NCI-H1092 (cell line): ENCODE measurements around the gene ZNF70.

Source experiments
- DNase-seq: peaks from one replicate; lab custom pipeline; 2025; lab: John Stamatoyannopoulos, UW

ZNF70 gene

DNA sequence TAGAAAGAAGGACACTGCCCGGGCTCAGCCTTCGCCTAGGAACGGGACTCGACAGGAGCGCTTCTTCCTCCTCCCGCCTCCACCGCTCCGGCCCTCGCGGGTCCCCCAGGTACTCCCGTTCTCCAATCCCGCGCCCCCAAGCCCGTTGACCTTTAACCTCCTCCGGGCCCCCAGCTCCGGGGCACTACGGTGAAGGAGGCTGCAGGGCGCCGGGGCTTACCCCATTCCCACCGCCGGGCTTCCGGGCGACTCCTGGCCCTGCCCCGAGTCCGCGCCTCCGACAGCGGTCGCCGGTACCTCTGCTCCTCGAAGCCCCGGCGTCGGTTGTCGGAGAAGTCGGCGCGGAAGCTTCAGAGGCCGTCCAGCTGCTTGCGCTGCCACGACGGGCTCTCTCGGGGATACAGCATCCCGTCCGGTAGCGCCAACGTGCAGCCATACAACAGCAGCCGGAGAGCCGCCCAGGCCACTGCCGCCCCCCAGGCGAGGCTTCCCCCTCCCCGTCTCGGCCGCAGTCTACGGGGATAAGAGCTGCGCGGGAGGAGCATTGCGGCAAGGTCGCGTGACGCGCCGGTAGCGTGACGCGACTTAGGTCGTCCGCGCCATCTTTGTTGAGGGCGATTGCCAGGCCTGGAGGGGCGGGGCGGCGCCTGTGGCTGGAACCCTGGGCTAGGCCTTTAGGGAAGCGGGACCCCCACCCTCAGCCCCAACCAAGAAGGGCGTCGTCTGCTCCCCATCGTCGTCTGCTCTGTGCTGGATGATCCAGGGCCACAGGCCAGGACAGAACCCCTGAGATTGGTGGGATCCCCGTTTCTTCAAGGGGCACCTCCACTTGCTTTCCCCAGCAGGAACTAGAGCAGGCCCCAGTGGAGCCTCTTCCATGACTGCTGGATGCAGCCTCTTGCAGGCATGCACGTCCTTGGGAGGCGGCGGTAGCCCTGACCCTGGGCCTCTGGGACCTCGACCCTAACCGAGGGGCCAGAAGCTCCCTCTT lies 33.8 kb downstream of the ZNF70 start:
- DNase-seq: peak; percentile 87

DNA sequence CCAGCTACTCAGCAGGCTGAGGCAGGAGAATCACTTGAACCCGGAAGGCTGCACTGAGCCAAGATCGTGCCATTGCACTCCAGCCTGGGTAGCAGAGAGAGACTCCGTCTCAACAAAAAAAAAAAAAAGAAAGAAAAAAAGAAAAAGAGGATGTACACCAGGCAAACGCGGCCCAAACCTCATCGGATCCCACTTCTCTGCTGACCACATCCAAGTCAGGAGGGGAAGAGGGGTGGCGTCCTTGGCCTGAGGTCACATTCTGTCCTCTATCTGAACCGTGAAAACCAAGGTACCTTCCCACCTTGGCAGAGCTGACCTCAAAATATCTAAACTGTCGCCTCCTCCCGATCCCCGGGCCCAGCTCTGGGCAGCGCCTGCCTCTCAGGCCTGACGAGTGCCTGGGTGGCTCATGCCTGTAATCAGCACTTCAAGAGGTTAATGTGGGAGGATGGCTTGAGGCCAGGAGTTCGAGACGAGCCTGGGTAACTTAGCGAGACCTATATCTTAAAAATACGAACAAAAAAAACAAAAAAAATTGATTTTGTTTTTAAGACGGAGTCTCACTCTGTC lies 35.0 kb downstream of the ZNF70 start:
- no peak for DNase-seq

DNA sequence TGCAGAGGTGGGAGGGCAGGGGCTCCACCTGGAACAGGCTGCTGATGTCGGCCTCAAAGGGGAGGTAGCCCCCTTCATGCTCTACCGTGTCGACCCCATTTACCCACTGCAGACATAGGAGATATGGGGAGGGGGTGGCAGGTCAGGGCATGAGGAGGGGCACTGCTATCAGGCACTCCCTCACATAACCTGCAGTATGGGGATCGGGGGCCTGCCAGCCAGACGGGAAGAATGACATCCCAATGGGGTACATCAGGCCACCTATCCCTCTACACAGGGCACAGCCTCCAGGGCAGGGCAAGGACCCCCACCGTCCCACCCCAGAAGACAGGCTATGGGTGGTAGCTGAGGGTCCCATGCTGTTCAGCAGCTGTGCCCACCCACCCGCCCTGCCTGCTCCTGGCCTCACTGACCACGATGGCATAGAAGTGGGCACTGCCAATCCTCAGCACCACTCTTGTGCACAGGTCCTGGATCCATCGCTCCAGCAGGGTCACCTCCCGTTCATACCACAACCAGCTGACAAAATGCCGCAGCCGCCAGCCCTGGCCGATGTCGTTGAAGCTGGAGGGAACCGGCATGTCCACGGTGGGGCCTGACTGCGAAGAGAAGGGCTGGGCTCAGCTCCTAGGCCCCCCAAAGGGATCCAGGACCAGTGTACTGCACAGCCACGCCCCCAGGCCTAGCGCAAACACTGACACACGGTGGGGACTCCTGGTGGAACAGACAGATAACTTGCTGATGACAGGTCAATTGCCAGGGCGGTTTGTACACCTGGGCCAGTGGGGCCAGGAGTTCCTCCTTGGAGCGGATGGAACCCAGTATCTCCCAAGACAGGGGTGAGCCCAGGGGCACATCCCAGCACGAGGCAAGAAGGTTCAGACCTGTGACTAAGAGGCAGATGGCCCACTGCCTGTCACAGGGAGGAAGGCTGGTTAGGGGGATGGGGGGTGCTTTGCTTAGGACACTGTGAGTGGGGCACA lies 36.0 kb downstream of the ZNF70 start:
- DNase-seq: no peak

DNA sequence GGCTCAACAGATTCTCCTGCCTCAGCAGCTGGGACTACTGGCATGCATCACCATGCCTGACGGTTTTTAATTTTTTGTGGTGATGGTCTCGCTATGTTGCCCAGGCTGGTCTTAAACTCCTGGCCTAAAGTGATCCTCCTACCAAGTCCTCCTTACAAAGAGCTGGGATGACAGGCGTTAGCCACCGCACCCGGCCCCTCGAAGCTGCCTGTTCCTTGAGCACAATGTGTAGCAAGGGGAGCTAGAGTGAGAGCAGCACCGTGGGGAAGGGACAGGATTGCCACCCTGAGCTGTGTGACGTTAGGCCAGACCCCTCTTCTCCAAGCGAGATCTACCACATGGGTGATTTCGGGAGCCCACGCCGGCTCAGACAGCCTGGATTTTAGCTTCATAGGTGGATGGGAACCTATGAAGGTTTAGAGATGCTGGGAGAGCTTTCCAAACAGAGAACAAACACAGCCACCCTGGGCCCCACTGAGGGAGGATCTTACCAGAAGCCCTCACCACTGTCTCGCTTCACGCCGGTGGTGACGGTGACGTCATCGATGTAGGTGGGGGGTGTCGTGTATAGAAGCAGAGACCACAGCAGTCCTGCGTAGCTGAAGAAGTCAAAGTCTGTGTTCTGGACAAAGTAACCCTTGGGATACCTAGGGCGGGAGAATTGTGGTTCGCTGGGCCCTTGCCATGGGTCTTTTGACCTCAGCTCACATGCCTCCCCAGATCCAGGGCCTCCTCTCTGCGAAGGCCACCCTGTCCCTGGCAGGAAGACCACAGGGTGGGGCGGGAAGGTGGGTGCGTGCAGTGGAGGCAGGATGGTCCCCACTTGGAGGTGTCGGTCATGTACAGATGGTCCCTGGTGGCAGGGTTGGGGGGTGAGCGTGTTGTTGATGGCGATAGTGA lies 37.0 kb downstream of the ZNF70 start:
- DNase-seq: no peak

DNA sequence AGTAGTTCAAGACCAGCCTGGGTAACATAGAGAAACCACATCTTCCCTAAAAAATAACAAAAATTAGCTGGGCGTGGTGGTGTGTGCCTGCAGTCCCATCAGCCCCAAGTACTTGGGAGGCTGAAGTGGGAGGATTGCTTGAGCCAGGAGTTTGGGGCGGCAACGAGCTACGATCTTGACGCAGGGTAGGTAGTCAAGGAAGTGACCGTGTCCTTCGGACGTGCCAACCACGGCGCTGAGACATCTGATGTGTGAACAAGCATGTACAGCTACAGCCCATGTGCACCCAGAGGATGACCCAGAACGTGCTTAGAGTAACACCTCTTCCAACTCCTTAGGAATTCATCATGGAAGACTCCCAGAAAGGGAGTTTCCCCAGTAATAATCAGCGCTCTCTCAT lies 38.7 kb downstream of the ZNF70 start:
- DNase-seq: no peak

DNA sequence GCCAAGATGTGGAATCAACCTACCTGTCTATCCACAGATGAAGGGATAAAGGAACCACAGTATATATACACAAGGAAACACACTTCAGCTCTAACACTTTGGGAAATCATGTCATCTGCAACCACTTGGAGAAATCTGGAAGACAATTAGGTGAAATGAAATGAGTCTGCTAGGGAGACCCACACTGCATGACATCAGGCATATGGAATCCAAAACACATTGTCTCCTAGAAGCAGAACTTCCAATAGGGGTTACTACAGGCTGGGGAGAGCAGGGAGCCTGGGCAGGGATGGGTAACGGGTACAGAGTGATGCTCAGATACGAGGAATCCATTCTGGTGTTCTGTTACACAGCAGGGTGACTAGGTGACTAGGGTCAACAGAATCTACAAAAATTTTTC lies 41.8 kb downstream of the ZNF70 start:
- no peak for DNase-seq

DNA sequence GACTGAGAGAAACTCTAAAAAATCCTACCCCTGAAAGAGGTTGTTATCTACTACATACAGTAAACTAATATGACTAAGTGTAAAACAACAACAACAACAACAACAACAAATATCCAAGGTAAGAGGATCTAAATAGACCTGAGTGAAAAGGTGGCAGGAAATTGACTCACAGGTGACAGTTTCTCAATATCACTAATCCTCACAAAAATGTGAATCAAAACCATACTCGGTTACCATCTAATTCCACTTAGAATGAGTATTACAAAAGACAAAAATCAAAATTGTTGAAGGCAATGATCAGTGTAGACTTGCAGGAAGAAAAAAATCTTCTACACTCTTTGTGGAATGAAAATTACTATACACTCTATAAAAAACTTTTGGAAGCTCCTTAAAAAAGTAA lies 42.6 kb downstream of the ZNF70 start:
- DNase-seq: no peak

DNA sequence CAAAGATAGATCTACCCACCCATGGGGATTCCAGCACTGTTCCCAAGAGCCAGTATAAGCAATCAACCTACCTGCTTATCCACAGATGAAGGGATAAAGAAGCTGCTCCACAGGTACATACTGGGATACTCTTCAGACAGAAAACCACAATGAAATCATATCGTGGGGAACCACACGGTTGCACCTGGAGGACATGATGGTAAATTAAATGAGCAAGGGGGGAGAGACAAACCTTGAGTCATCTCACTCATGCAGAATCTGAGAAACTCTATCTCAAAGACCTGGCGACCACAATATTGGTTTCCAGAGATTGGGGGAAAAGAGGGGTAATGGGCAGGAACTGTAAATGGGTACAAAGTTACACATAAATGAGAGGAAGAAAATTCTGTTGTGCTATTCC lies 45.6 kb downstream of the ZNF70 start:
- no peak for DNase-seq

DNA sequence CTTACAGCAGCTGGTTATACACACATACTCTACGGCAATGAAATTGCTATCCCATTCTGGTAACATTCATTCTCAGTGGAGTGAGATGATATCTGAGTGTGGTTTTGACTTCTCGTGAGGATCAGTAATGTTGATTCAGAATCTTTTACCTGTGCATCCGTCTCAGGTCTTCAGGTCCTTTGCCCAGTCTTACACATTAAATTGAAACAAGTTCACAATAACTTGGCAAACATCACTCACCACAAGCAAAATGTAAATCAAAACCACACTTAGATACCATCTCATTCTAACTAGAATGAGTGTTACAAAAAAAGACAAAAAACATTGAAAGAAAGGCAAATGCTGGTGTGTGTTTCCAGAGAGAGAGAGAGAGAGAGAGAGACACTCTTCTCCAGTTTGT lies 46.1 kb downstream of the ZNF70 start:
- DNase-seq: no peak

DNA sequence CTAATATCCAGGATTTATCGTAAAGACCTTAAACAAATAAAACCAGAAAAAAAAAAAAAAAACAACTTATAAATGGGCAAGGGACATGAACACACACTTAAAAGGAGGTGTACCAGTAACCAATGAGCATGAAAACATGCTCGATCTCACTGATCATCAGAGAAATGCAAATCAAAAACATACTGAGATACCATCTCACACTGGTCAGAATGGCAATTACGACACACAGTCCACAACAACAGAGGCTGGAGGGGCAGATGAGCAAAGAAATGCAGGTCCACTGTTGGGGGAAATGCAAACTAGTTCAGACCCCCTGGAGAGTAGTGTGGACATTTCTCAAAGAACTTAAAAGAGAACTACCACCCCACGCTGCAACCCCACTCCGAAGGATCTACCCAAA lies 46.9 kb downstream of the ZNF70 start:
- DNase-seq: no peak

DNA sequence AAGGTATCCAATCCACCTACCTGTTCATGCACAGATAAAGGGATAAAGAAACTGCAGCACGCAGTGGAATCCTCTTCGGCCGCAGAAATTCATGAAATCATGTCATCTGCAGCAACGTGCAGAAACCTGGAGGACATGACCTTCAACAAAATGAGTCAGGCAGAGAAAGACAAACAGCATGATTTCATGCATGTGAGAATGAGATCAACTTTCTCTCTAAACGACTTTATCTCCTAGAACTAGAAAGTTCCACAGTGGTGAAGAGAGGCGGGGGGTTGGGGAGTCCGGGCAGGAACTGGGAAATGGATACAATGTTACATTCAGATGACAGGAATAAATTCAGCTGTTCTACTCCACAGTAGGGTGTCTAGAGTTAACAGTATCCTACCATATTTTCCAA lies 50.2 kb downstream of the ZNF70 start:
- no peak for DNase-seq

DNA sequence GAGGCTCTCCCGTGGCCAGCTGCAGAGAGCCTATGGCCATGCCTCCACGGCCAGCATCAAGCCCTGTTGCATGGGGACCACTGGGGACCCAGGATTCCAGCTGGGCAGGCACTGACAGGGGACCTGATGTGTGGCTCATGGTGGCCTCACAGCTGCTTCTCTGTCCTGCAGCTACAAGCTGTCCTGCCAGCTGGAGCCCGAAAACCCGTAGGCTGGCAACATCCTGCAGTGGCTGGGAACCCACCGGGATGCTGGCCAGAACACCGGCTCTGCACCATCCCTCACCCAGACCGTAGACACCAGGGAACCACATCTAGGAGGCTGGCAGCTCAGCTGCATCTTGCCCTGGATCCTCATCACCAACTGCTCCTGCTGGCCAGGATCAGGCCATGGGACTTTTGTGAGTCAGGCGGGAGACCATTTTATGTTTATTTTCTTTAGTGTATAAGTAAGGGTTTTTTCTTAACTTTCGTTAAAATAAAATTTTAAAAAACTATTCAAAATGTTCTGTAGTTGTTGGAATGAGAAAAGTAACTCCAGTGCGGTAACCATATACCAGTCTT lies 52.2 kb downstream of the ZNF70 start:
- no peak for DNase-seq

DNA sequence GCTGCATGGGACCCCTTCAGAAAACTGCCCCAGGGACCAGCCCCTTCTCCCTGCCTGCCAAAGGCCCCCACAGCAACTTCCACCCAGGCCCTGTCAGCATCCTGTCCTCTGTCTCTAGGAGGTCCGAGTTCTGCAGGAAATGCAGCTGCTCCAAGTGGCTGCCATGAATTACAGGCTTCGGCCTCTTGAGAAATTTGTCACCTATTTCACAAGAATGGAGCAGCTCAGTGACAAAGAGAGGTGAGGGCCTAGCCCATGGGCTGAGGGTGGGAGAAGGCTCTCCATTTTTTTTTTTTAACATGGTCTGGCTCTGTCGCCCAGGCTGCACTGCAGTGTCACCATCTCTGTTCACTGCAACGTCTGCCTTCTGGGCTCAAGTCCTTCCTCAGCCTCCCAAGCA lies 52.8 kb downstream of the ZNF70 start:
- DNase-seq: no peak

DNA sequence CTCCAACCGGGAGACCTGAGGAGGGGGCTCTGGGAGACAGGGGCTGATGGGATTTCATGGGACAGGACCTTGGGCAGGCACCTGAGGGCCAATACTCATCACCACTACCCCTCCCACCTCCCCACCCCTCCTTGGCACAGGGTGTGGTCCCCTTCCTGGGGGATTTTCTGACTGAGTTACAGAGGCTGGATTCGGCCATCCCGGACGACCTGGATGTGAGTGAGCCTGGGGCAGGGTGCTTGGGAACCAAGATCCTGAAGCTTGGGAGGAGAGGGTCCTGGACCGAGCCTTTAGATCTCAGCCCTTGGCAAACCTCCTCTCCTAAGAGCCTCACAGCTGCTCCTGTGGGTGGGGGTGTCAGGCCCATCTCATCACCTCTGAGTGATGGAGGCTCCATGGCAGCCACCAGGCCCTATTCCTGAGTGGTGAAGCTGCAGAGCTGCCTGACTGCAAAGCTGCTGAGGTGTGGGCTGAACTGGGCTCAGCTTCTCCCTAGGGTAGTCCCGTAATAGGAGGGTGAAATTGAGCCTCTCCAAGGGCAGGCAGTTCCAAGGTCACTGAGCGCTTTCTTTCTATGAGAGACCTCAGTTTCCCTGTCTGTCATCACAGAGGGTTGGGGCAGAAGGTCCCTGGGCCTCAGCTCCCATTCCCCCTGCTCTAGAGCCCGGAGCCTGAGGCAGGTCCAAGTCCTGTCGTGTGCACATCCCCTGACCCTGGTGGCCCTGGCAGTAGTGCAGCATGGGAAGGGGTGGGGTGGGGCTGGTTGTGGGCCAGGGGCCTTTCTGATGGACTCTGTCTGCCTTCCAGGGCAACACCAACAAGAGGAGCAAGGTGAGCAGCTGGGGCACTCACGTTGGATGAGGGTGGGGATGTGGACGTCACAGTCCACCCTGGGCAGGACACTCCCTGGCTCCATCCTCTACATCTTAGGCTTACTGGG lies 53.6 kb downstream of the ZNF70 start:
- DNase-seq: no peak

DNA sequence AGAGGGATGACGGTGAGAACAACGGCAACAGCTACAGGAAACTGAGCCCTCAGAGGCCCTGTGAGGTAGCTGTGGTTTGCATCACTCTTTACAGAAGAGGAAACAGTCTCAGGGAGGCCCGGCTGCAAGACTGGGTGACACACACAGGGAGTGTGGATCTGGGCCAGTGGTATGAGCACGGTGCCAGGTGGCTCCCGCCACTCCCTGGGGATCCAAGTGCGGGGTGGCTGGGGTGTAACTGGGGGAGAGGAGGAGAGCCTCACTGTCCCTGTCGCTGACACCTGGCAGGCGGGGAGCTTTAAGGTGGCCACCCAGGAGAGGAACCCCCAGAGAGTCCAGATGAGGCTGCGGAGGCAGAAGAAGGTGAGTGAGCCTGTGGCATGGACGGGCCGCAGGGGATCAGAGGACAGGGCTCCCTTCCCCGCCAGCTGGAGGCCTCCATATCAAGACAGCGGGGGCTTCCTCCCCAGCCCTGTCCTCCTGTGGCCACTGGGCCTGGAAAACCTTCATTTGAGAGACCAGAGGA lies 54.5 kb downstream of the ZNF70 start:
- no peak for DNase-seq

DNA sequence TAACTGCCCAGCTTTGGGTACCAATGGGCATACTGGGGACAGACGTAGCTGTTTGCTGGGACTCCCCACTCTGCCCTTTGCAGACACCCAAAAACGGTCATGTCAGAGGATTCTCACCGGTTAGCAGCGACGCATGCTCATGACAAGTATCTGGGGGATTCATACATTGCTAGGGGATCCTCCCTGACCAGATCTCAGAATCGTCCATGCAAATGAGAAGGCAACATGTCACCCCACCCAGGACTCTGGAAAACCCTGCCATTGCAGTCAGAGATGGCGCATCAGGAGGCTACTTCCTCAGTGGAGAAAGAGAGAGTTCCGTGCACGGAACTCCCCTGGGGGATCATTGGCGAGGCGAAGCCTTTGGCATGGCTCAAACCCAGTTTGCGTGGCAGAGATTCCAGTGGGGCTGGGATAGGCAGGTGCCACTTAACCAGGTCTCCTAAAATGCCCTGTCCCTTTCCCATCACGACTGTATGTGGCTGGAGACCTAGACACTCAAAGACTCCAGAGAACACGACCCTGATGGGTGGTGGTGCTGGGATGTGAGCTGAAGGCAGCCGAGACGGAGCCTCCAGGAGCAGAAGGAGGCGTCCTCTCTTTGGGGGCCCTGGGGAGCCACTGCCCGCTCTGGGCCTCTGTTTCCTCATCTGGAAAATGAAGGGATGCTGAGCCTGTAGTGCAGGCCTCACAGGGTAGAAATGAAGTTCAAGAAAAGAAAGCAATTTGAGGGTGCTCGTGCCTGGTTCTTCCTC lies 55.2 kb downstream of the ZNF70 start:
- no peak for DNase-seq

DNA sequence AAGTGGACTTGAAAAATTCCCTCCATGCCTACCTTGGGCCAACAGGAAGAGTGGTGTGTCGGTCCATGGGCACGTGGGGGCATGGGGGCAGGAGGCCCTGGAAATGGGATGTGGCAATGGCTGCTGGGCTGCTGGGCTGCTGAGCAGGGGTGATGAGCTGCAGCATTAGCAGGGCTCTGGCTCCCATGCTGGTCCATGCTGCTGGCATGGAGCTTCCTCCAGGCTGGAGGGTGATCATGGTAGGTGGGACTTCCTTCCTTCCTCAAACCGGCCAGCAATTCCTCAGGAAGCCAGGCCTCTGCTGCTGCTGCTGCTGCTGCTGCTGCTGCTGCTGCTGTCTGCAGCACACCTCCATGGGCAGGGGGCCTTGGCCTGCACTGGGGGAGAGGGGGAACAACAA lies 55.8 kb downstream of the ZNF70 start:
- no peak for DNase-seq

DNA sequence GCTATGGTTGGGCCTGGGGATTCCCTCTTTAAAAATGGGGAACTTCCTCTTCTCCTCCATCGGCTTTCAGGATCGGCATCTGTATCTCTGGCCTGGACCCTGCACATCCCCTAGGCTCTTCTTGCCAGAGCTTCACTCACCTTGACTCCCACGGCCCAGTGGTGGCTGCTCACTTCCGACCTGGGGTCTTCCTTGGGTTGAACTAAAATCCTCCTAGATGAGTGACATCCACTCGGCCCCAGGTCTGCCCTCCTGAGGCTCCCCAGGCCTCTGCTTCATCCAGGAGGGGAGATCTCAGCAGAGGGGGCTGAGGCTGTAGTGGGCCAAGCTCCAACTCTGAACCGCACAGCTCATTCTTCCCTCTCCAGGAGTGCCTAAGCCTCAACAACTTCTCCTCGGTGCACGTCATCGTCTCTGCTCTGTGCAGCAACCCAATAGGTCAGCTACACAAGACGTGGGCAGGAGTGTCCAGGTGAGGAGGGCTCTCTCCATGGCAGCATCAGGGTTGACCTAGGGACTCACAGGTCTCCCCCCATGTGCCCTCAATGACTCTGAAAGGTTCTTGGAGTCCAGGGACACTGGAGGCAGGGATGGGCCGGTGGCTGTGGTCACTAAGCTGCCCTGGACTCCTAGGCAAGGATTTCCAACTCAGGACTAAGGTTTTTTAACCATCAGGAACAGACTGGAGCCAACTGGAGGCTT lies 56.8 kb downstream of the ZNF70 start:
- DNase-seq: no peak
